GM12891 (cell line): ENCODE results near the gene STX16.

ENCODE experiments used
- DNase-seq: peaks from one replicate; pipeline ENCODE4 v3.0.0; 2011; ENCODE audit warnings: low spot score; ENCODE audit not compliant: insufficient read length
- FAIRE-seq: peaks from 2 replicates; lab custom pipeline; 2011; peaks lifted over from hg19 to GRCh38; lab: Jason Lieb, UNC
- PAX5 ChIP-seq: IDR thresholded peaks from 2 replicates; pipeline ENCODE4 v1.6.1; 2011; ENCODE audit warnings: low read length, moderate library complexity, mild to moderate bottlenecking; ENCODE audit not compliant: insufficient read depth, severe bottlenecking
- POLR2A ChIP-seq: IDR thresholded peaks from 2 replicates; pipeline ENCODE4 v1.6.1; 2011; ENCODE audit warnings: low read depth, low read length, control low read depth
- POLR2AphosphoS5 ChIP-seq: IDR thresholded peaks from 2 replicates; pipeline ENCODE4 v1.6.1; 2011; ENCODE audit warnings: low read depth, low read length, control low read depth
- POU2F2 ChIP-seq: IDR thresholded peaks from 2 replicates; pipeline ENCODE4 v1.6.1; 2011; ENCODE audit warnings: low read depth, mild to moderate bottlenecking, control low read depth, low read length, moderate library complexity
- SPI1 ChIP-seq: IDR thresholded peaks from 2 replicates; pipeline ENCODE4 v1.6.1; 2011; ENCODE audit warnings: low read depth, low read length, control low read depth
- TAF1 ChIP-seq: IDR thresholded peaks from 2 replicates; pipeline ENCODE4 v1.6.1; 2011; ENCODE audit warnings: low read depth, low read length, control low read depth

Gene STX16

DNA sequence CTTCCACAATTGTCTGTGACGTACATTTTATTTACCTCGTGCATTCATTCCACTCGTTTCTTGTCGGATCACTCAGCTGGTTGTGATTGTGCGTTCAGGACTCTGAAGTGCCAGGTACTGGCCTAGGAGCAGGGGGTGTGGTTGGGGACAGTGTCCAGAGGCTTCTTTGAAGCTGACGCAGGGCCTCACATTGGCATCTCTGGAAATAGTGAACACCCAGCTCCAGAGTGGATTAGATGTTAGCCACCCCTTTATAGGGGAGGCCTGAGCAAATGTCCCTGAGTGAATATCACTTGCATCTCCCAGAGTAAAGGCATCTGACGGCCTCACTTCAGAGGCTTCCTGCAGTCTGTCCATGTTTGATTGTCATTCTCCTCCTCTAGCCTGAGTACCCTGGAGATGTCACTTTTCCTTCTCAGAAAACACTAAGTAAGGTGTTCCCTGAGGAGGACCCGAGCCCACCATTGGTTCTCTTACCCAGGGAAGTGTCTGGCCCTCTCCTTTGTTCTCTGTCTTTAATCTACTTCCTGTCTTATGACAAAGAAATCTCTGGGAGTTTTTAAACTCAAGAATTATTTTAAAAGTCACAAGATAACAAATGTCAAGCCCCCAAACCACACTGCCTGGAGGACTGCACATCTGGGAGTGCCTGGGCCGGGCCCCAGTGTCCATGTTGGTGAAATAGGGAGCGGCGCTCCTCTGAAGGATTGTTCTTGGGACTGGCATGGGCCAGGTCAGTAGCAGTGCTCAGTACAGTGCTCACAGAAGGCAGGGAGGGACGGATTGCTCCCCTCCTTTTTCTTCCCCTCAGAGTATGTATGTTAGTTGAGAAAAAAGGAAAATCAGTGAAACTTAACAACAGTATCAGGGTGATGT lies 10.8 kb downstream of the STX16 start:
- FAIRE-seq, result no peak
- no peak for TF ChIP-seq TAF1
- TF ChIP-seq POU2F2, result no peak
- TF ChIP-seq POLR2AphosphoS5, result no peak
- no peak for TF ChIP-seq SPI1
- TF ChIP-seq PAX5, result no peak
- no peak for TF ChIP-seq POLR2A
- DNase-seq, result no peak

DNA sequence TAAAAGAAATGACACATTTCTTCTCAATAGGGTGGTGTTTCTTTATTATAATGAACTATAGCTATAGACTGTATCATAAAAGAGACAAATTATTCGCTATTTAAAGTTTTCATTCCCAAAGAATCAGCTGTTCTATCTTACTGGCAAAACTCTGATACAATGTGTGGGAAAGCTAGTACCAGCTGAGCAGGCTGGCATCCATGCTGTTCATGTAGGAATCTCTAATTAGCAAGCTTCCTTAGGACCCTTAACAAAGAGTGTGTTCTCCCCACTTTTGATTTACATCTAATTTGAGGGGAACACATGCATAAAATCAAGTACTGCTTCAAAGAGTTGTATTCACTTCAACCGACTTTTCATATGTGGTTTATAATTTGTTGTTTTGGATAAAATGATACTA lies 13.2 kb downstream of the STX16 start:
- FAIRE-seq (no peak), DNase-seq (no peak)
- TF ChIP-seq PAX5 (no peak), POLR2AphosphoS5 (no peak), SPI1 (no peak), POLR2A (no peak), POU2F2 (no peak), TAF1 (no peak)

DNA sequence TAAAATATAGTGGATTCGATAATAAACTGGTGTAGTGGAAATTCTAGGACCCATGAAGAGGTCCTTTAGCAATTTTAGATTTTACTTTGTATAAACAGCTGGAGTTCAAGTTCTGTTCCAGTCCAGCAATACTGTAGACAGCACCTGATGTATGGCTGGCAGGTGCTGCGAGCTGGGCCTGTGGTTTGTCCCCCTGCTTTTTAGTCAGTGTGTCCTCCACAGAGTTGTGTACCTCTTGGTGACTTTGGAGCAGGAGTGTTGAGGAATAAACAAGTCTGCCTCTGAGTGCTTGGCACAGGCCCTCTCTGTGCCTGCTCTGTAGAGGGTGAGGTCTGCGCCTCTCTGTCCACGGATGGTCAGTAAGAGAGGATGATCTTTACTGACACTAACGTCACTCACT lies 13.8 kb downstream of the STX16 start:
- TF ChIP-seq POLR2A (no peak), POU2F2 (no peak), SPI1 (no peak), TAF1 (no peak), POLR2AphosphoS5 (no peak), PAX5 (no peak)
- FAIRE-seq (no peak), DNase-seq (no peak)

DNA sequence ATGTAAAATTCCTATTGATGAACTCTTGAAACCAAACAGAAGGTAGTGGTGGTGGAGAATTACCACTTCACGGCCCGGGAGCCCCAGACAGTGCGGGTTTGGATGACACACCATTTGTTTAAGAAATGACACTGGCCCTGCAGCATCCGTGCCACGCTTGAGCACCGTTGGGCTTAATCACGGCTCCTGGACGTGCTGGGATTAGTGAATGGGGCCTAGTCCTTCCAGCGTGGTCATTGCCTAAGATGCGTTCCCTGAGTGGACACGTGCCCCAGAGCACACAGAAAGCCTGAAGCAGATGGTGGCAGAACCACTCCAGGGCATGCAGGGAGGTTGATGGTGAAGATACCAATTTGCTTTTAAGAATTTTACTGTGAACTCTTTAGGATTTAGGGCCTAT lies 14.5 kb downstream of the STX16 start:
- DNase-seq (no peak), FAIRE-seq (no peak)
- TF ChIP-seq POU2F2, result no peak
- no peak for TF ChIP-seq PAX5
- TF ChIP-seq POLR2AphosphoS5, result no peak
- TF ChIP-seq POLR2A, result no peak
- TF ChIP-seq TAF1, result no peak
- TF ChIP-seq SPI1, result no peak

DNA sequence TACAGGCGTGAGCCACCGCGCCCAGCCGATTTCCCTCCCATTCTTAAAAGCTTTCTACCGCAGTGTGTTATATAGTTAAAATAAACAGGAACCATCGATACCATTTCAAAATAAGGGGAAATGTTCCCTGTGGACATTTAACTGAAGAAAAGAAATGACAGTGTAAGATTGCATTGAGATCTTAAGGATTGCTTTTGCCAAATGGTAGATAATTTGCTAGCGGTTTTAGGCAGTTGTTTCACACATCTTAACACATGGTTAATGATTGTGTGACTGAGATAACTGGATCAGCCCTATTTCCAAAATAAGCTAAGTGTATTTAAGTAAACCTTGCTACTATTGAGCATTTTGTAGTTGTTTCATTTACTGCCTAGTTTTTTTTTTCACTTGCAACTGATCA lies 15.6 kb downstream of the STX16 start:
- FAIRE-seq, result peak; percentile 20
- no peak for DNase-seq
- TF ChIP-seq PAX5, result no peak
- TF ChIP-seq POLR2A, result no peak
- TF ChIP-seq SPI1, result no peak
- no peak for TF ChIP-seq TAF1
- no peak for TF ChIP-seq POU2F2
- TF ChIP-seq POLR2AphosphoS5, result no peak

DNA sequence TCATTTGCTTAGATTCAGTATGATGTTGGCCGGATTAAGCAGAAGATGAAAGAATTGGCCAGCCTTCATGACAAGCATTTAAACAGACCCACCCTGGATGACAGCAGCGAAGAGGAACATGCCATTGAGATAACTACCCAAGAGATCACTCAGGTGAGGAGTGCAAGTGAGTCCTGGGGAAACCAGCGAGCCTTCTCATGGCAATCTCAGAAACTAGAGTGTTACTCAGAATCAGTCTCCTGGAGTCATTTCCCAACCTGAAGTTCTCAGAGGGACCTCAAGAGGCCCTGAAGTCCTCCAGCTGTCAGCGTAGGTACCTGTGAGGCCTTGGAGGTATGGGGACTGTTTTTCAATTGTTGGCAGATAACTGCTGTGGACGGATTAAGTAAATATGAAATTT lies 16.9 kb downstream of the STX16 start:
- FAIRE-seq, result no peak

DNA sequence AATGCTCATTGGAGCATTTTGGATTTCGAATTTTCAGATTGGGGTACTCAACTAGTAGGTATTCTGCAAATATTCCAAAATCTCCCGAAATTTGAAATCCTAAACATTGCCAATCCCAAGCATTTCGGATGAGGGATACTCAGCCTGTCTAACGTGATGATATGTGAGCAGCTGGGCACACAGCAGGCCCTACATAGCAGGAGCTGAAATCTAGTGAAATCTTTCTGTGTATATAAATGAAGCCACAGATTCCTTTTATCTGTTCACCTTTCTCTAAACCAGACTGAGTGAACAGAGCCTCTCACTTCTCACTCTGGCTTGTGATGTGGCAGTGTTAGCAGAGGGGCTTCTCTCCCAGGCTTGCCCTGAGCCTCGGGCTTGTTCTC lies 17.8 kb downstream of the STX16 start:
- DNase-seq (no peak), FAIRE-seq (no peak)
- no peak for TF ChIP-seq SPI1
- TF ChIP-seq TAF1, result no peak
- no peak for TF ChIP-seq POLR2A
- no peak for TF ChIP-seq POU2F2

More for the DNA sequence above, 16.9 kb downstream of the STX16 start:
- DNase-seq, result no peak
- TF ChIP-seq POU2F2, result no peak
- TF ChIP-seq POLR2AphosphoS5, result no peak
- TF ChIP-seq PAX5, result no peak
- no peak for TF ChIP-seq TAF1
- no peak for TF ChIP-seq SPI1
- no peak for TF ChIP-seq POLR2A

DNA sequence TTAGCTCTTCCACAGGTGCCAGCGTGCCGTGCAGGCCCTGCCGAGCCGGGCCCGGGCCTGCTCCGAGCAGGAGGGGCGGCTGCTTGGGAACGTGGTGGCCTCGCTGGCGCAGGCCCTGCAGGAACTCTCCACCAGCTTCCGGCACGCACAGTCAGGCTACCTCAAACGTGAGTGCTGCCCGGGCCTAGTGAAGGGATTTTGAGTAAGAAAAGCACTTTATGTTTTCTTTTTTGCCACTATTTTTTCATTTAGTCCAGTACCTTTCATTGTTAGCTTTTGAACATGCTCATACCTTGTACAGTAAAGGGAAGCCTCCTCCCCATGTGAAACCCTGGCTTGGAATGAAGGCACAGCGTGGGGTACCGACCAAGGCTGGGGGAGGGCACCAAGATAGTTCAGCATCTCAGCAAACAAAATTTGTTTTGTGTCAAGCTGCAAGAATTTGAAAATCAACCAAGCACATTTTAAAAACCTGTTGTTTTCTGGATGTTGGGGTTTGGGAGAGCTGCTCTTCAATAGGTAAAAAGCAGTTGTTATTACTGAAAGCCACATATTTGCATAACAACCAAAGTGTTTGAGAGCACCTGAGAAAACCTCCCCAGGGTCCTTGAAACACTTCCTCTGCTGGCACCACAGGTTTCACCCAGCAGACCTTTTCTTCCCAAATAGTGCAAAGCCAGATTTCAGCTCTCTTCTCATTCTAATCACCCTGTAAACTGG lies 18.4 kb downstream of the STX16 start:
- FAIRE-seq (peak; percentile 40), DNase-seq (peak; percentile 32)
- peak; percentile 92 for TF ChIP-seq POU2F2
- TF ChIP-seq PAX5, result no peak
- TF ChIP-seq SPI1, result peak; percentile 65

DNA sequence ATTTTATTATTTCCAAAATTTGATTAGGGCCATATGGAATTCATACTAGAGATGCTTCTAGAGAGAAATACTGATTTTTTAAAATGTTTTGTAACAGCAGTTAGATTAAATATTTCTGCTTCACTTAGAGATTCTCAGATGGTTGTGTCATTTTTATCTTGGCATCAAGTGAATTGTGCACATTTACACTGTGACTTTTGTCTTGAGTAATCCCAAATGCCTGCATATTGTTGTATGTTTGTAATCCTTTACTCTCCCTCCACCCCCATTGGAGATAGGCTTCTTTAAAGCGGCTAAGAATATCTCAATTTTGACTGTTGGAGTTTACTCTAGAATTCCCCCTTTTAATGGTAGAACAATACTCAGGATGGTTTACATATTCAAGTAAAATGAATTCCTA lies 19.0 kb downstream of the STX16 start:
- FAIRE-seq, result no peak
- TF ChIP-seq SPI1, result no peak
- TF ChIP-seq PAX5, result no peak
- DNase-seq, result no peak

DNA sequence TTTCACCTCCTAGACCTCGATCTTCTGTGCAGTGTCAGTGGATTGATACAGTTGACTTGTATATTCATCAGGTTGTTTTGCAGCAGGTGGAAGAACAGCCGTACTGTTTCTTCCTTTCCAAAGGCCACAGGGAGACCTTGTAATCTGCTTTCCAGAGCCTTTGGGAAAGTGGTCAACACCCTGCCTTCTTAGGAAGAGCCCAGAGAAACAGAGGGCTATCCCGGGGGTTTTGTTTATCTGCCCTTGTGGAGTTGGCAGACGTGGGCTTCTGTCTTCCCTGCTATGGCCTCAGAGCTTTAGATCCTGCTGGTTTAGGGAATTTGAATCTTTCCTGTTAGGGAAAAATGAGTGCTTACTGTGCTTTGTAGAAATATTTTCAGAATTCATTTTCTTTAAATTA lies 19.6 kb downstream of the STX16 start:
- FAIRE-seq (no peak), DNase-seq (no peak)
- TF ChIP-seq POLR2A, result no peak
- TF ChIP-seq SPI1, result no peak
- no peak for TF ChIP-seq TAF1
- no peak for TF ChIP-seq POU2F2
- TF ChIP-seq POLR2AphosphoS5, result no peak
- no peak for TF ChIP-seq PAX5
